BLaER1 (cell line): Measurements from ENCODE around the gene CXCR3.
A peak's percentile ranks its signal among the peaks of the same experiment; 100 is the strongest.

Source experiments
- H3K27ac ChIP-seq: shearing (Covaris generic); formaldehyde crosslinking; 2 replicates; pipeline ENCODE4 v1.8.1; 2022
- H3K27me3 ChIP-seq: shearing (Covaris generic); formaldehyde crosslinking; 2 replicates; pipeline ENCODE4 v1.8.1; 2022
- H3K36me3 ChIP-seq: shearing (Covaris generic); formaldehyde crosslinking; 2 replicates; pipeline ENCODE4 v1.8.1; 2022
- H3K4me1 ChIP-seq: shearing (Covaris generic); formaldehyde crosslinking; 2 replicates; pipeline ENCODE4 v1.8.1; 2022
- H3K4me2 ChIP-seq: shearing (Covaris generic); formaldehyde crosslinking; 2 replicates; pipeline ENCODE4 v1.8.1; 2022
- H3K4me3 ChIP-seq: shearing (Covaris generic); formaldehyde crosslinking; 2 replicates; pipeline ENCODE4 v1.8.1; 2022
- H3K9ac ChIP-seq: shearing (Covaris generic); formaldehyde crosslinking; 2 replicates; pipeline ENCODE4 v1.8.1; 2022
- H3K9me3 ChIP-seq: shearing (Covaris generic); formaldehyde crosslinking; 2 replicates; pipeline ENCODE4 v1.8.1; 2022
- H4K20me1 ChIP-seq: shearing (Covaris generic); formaldehyde crosslinking; 2 replicates; pipeline ENCODE4 v1.8.1; 2022
- Cebpa-rat ChIP-seq: shearing (Covaris generic); IDR thresholded peaks from 2 replicates; pipeline ENCODE4 v1.8.1; 2022

Gene CXCR3

DNA sequence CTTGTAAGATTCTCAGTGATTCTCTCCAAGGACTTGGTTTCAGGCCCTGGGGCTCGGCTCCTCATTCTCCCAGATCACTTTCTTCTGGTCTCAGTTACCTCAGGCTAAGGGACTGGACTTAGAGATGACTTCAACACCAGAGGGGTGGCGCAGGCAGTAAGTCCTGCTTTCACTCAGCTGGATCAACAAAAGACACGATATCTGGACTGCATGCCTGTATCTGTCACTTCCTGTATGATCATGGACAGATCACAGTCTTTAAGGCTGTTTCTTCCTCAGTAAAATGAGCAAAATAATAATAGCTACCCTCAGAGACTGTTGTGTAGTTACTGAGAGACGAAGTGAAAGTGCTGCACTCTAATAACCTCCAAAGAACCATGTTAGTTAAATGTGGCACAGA, 19.5 kb upstream of the CXCR3 start:
- no peaks in the 10 kb centered on the region for H3K9me3 ChIP-seq
- H3K27me3 ChIP-seq = peaks cover 64% of the 10 kb centered on the region
- no peaks in the 10 kb centered on the region for H3K36me3 ChIP-seq
- no peaks in the 10 kb centered on the region for H4K20me1 ChIP-seq
- no peak overlapping the region for H3K4me3 ChIP-seq
- peak overlapping the region; percentile 61 for H3K4me2 ChIP-seq
- H3K4me1 ChIP-seq = peaks cover 34% of the 10 kb centered on the region
- H3K9ac ChIP-seq = no peak overlapping the region
- H3K27ac ChIP-seq = no peak overlapping the region
- no peak for TF ChIP-seq Cebpa-rat

DNA sequence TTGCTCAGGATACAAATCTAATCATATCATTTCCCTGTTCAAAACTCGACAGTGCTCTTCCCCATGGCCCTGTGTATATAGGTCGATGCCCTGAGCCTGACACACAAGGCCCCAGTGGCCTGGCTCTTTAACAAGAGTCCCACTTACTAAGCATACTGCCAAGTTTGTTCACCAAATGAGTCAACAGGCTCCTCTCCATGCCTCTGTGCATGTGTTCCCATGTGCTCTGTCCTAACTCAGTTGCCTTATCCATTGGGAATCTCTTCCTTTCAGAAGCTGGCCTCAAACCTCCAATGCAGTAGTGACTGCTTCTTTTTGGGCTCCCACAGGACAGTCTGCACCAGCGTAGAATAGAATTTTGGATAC, 18.9 kb upstream of the CXCR3 start:
- Histone ChIP-seq H3K36me3 (no peaks in the 10 kb centered on the region), H4K20me1 (no peaks in the 10 kb centered on the region), H3K4me1 (peaks cover 34% of the 10 kb centered on the region), H3K4me3 (no peak overlapping the region), H3K9ac (no peak overlapping the region), H3K9me3 (no peaks in the 10 kb centered on the region), H3K27me3 (peaks cover 68% of the 10 kb centered on the region), H3K4me2 (peak overlapping the region; percentile 61; the same call in 1 of the 2 replicates), H3K27ac (no peak overlapping the region)
- TF ChIP-seq Cebpa-rat = no peak

- peak overlapping the region; percentile 61 for H3K4me2 ChIP-seq
- H3K9ac ChIP-seq = no peak overlapping the region
- no peaks in the 10 kb centered on the region for H3K9me3 ChIP-seq
- H3K4me1 ChIP-seq = peaks cover 34% of the 10 kb centered on the region
- H3K4me3 ChIP-seq = no peak overlapping the region
- no peaks in the 10 kb centered on the region for H4K20me1 ChIP-seq
- no peak overlapping the region for H3K27ac ChIP-seq
- TF ChIP-seq Cebpa-rat = no peak
- H3K36me3 ChIP-seq = no peaks in the 10 kb centered on the region
- H3K27me3 ChIP-seq = peaks cover 71% of the 10 kb centered on the region
Measured at GRCh38 chrX:71636438-71637252, 18.3 kb upstream of the CXCR3 start.

DNA sequence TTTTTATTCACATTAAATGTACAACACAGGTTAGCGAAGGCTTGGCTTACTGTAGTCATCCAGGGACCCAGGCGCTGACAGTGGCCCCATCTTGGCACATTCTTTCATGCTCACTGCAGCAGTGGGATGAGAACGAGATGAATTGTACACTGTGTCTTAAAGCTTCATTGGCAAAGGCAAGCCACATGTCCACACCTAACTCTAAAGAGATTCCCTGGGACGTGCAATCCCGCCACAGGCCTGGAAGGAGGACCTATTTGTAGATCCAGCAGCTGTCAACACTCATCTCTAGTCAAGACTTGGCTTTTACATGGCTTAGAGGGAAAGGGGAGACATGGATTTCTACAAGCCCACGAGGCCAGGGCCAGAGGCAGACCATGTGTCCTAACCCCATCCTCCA, 16.1 kb upstream of the CXCR3 start:
- no peak overlapping the region for H3K4me3 ChIP-seq
- no peak for TF ChIP-seq Cebpa-rat
- H3K4me1 ChIP-seq = peaks cover 44% of the 10 kb centered on the region
- H3K36me3 ChIP-seq = no peaks in the 10 kb centered on the region
- no peaks in the 10 kb centered on the region for H3K9me3 ChIP-seq
- H3K27ac ChIP-seq = no peak overlapping the region
- H3K4me2 ChIP-seq = no peak overlapping the region
- H3K9ac ChIP-seq = no peak overlapping the region
- peaks cover 70% of the 10 kb centered on the region for H3K27me3 ChIP-seq
- no peaks in the 10 kb centered on the region for H4K20me1 ChIP-seq

DNA sequence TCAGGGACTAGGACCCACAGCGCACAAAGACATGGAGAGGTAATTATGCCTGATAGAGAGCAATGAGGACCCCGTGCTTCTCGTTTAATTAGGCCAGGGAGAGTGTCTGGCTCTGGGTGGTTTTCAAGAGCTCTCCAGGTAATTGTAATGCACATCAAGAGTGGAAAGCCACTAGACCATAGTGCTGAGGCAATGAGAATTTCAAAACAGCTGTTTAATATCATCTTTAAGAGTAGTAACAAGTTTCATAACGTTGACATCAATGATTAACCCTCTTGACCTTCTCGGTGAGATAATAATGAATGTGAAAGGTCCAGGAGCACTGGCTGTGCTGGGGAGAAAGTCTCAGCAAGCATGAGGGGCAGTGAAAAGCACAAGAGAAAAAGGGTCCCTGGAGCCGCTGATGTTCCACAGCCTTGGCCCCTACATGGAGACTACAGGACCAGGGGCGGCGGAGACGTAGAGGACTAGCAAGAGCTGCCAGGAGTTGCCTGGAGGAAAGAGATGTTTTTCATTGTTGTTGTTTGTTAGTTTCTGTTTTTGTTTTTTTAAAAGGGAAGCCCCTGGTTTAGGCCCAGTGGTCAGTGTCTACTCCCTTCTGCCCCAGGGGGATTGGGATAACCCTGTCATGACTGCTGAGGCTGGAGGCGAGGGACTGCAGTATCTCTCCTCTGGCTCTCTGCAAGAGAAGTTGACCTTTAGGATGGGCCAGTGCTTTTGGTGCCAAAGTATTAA, 14.8 kb upstream of the CXCR3 start:
- no peak overlapping the region for H3K4me2 ChIP-seq
- no peak overlapping the region for H3K9ac ChIP-seq
- no peak for TF ChIP-seq Cebpa-rat
- no peak overlapping the region for H3K4me3 ChIP-seq
- peaks cover 56% of the 10 kb centered on the region for H3K4me1 ChIP-seq
- no peak overlapping the region for H3K27ac ChIP-seq
- peaks cover 69% of the 10 kb centered on the region for H3K27me3 ChIP-seq
- no peaks in the 10 kb centered on the region for H3K9me3 ChIP-seq
- H3K36me3 ChIP-seq = no peaks in the 10 kb centered on the region
- H4K20me1 ChIP-seq = no peaks in the 10 kb centered on the region

DNA sequence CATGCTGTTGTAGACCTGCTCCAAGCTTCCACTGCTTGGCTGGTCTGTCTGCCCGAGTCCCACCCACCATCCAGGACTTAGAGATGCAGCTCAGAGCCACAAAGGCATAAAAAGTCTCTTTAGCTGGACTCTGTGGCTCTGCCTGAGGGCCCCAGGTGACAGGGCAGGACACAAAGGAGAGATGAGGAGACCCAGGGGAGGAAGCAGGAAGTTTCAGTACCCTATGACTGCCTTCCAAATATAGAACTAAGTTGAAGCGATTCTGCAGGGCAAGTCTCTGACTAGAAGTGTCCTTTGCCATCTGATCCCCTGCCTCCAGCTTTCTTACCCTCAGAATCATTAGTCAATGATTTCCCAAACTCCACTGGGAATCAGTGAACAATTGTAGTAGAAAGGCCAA, 11.2 kb upstream of the CXCR3 start:
- H3K27me3 ChIP-seq = peaks cover 60% of the 10 kb centered on the region
- H3K4me3 ChIP-seq = no peak overlapping the region
- no peaks in the 10 kb centered on the region for H3K9me3 ChIP-seq
- H3K4me2 ChIP-seq = peak overlapping the region; percentile 83
- H3K27ac ChIP-seq = peak overlapping the region; percentile 53
- H3K4me1 ChIP-seq = peaks cover 47% of the 10 kb centered on the region
- no peaks in the 10 kb centered on the region for H3K36me3 ChIP-seq
- TF ChIP-seq Cebpa-rat = no peak
- no peaks in the 10 kb centered on the region for H4K20me1 ChIP-seq
- peak overlapping the region; percentile 24; the same call in 1 of the 2 replicates for H3K9ac ChIP-seq

DNA sequence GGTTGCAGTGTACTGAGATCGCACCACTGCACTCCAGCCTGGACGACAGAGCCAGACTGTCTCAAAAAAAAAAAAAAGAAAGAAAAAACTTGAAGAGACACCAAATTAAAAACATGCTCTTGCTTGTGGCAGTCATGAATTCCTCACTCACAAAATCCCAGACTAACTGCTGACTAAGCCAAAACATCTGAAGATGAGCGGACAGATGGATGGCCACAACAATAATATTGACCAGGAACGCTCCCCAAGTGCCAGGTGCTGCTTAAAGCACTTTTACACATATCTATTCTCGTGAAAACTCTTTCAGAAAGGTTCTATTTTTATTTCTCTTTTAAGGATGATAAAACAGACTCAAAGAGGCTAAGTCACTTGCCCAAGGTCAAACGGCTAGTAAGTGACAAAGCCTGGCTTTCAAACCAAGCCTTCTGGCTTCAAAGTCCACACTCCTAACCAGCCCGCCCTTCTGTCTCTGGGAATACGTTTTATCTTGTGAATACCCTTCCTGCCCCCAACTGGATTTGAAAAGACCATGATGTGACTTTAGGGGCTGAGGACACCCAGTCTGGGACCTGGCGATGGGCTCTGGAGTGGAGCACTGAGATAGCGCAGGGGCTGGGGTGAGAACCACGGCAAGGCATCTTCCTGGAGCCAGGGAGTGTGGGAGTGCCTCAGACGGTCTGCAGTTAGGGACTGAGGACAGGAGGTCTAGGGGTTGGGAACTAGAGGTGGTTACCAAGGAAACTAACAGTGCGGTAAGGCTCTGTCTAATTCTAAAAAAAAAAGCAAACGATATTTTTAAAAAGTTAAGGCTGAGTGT, 9.5 kb upstream of the CXCR3 start:
- H3K4me1 ChIP-seq = peaks cover 59% of the 10 kb centered on the region
- H3K9ac ChIP-seq = no peak overlapping the region
- H3K4me3 ChIP-seq = no peak overlapping the region
- H3K27ac ChIP-seq = no peak overlapping the region
- H3K36me3 ChIP-seq = no peaks in the 10 kb centered on the region
- TF ChIP-seq Cebpa-rat = no peak
- H3K4me2 ChIP-seq = peak overlapping the region; percentile 83
- no peaks in the 10 kb centered on the region for H3K9me3 ChIP-seq
- peaks cover 60% of the 10 kb centered on the region for H3K27me3 ChIP-seq
- no peaks in the 10 kb centered on the region for H4K20me1 ChIP-seq

DNA sequence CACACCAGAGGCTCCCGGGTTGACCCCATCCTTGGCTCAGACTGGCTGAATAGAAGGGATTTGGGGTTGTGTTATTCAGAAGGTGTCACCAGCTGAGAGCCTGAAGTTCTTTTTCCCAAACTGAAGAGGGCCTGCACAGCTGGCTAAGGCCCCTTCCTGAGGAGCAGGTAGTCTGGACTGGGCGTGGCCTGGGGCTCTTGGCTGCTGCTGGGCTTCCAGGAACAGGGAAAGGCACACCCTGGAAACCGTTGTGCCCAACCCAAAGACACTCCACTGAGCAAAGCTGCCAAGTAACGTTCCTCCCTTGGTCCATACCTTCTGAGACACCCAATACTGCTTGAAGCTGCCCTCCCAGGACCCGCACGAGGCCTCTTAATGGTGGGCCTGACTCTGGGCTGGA, 8.3 kb upstream of the CXCR3 start:
- H3K4me3 ChIP-seq = no peak overlapping the region
- no peaks in the 10 kb centered on the region for H3K9me3 ChIP-seq
- H3K36me3 ChIP-seq = no peaks in the 10 kb centered on the region
- no peaks in the 10 kb centered on the region for H4K20me1 ChIP-seq
- TF ChIP-seq Cebpa-rat = no peak
- H3K27ac ChIP-seq = no peak overlapping the region
- H3K4me1 ChIP-seq = peaks cover 66% of the 10 kb centered on the region
- H3K4me2 ChIP-seq = no peak overlapping the region
- H3K9ac ChIP-seq = no peak overlapping the region
- peaks cover 51% of the 10 kb centered on the region for H3K27me3 ChIP-seq

- H4K20me1 ChIP-seq = no peaks in the 10 kb centered on the region
- H3K27ac ChIP-seq = no peak overlapping the region
- H3K4me1 ChIP-seq = peaks cover 66% of the 10 kb centered on the region
- TF ChIP-seq Cebpa-rat = no peak
- H3K9me3 ChIP-seq = peaks cover 4% of the 10 kb centered on the region
- no peak overlapping the region for H3K4me3 ChIP-seq
- H3K27me3 ChIP-seq = peaks cover 51% of the 10 kb centered on the region
- no peaks in the 10 kb centered on the region for H3K36me3 ChIP-seq
- no peak overlapping the region for H3K9ac ChIP-seq
- no peak overlapping the region for H3K4me2 ChIP-seq
Measured at GRCh38 chrX:71625471-71625870, 7.2 kb upstream of the CXCR3 start.
